GM18517 (cell line): ENCODE results near the gene ZNF497.
"Not testable (repeated sequence)": the region's sequence is repeated elsewhere in the genome, so short reads cannot be mapped to it uniquely, and the experiment has no call there.

Source experiments
- ATAC-seq: cut with Tn5 transposase; IDR thresholded peaks from one replicate; pipeline ENCODE4 v1.9.1; 2021; ENCODE audit warnings: mild to moderate bottlenecking, moderate library complexity; ENCODE audit not compliant: unreplicated experiment

ZNF497 gene

DNA sequence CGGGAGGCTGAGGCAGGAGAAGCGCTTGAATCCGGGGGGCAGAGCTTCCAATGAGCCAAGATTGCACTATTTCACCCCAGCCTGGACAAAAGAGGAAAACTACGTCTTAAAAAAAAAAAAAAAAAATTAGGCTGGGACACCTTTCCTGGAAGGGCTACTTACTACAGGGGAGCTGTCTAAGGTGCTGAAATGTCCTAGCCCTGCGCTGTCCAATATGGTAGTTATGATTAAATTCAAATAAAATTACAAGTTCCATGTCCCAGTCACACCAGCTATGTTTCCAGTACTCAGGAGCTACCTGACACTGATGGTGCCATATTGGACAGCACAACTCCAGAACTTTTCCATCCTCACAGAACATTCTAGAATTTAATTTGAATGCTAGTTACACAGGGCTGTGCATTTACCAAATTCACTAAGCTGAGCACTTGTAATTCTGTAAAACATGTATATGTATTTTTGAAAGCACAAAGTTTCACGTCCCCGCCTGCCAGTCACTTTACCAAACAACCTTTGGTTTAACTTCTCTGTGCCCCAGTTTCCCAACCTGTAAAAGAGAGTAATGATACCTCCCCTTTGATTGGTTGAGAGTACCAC lies 45.0 kb downstream of the ZNF497 start:
- no peak for ATAC-seq

DNA sequence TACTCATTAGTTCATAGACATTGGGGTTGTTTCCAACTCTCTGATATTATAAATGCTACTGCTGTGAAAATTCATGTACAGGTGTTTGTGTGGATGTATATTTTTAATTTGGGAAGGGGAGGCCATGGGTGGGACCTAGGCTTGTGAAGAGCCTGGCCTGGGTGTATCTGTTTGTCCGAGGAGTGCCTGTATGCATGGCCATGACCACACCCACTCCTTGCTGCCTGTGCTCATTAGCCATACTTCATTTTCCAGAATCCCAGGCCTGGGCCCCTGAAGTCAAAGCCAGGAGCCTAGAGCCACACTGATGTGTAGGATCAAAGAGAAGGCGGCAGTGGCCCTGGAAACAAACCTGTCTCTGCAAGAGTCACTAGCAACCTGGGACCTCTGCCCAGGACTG lies 47.0 kb downstream of the ZNF497 start:
- no peak for ATAC-seq

DNA sequence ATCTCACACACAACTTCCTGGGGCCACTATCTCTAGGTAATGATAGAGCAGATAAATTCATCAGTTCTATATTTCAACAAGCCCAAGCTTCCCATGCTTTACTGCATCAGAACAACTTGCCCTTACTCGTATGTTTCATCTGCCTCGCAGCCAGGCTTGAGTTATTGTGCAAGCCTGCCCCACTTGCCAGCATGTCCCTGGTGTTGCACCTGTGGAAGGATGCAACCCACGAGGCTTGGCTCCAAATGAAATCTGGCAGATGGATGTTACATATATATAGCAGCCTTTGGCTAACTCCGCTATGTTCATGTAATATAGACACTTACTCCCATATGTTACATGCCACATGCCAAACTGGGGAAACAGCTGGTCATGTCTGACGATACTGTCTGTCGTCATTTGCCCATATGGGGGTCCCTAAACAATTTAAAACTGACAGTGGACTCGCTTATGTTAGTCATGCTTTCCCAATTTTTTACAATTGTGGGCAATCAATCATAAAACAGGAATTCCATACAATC lies 51.1 kb downstream of the ZNF497 start:
- no peak for ATAC-seq

DNA sequence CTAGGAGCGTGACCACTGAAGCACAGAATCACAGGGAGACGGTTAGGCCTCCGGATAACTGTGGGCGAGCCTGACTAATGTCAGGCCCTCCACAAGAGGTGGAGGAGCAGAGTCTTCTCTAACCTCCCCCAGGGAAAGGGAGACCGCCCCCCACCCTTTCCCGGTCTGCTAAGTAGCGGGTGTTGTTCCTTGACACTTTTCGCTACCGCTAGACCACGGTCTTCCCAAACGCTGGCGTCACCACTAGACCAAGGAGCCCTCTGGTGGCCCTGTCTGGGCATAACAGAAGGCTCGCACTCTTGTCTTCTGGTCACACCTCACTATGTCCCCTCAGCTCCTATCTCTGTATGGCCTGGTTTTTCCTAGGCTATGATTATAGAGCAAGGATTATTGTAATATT lies 51.9 kb downstream of the ZNF497 start:
- ATAC-seq: not testable (repeated sequence)

DNA sequence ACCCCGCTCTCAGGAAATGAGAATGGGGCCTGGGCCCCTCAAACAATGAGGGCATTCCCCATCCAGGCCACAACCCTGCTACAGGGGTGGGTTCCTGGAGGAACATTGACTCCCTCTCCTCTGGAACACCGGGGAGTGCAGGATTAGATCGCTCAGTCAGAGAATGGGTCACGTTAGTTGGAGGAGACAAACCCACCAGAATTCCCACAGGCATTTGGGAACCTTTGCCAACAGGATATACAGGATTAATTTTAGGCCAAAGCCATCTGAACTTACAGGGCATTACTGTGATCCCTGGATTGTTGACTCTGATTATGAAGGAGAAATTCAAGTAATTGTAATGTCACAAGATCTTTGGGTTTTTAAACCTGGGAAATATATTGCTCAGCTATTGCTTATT lies 54.8 kb downstream of the ZNF497 start:
- no peak for ATAC-seq

DNA sequence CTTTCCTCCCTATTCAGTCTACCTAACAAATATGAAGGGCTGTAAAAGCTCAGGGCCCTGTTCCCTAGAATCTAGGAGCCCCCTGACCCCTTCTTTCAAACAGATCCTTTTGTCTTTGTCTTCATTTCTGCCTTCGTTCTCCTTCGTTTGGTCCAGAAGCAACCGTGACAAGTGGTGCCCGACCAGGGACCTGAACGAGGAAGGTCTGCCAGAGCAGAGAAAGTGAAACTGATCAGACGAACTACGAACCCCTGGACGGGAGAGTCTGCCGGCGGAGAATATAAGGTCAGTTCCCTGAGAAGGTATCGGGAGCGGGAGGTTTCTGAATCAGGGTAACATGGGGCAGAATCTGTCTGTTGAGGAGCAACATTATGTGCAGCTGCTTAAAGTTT lies 56.6 kb downstream of the ZNF497 start:
- no peak for ATAC-seq

DNA sequence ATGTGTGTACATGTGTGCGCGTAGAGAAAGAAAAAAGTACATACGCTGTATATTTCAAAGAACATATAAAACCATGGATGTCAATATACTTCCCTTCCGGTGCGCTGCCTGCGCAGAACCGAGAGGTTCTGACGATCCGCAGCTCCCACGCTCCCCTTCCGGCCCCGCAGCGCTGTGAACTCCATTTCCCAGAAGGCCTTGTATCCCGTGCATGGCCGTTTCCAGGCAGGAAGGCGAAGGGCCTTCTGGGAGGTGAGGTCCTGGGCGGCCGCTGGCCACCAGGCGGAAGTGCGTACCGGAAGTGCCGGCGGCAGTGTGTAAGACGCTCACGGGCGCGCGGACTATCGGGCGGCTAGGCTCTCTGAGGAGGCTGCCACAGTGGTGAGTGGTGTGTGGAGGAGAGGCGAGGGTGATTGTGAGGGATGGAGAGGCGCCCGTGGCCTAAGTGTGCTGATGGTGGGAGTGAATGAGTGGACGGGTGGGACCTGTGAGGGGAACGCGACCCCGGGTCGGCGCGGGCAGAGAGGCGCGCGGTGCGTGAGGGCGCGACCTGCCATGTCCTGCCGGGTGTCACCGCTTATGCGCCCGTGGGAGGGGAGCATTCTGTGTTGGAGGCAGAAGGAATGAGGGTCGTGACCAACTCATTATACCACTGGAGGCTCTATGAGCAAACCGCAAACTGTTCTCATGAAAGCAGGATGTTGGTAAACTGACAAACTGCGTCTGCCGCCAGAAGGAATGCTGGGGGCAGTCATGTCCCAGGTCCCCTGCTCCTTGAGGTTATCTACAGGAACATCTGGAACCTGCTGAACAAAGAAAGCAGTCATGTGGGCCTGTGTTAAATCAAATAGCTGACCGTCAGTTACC lies 57.3 kb downstream of the ZNF497 start, which contains the start of gene ERVK3-1:
Gene ERVK3-1 (plus strand): TSS at position 313 of the 867 bp plus-strand sequence. CDS start 6,792 bp downstream, outside the sequence.
- ATAC-seq: peak; percentile 92

DNA sequence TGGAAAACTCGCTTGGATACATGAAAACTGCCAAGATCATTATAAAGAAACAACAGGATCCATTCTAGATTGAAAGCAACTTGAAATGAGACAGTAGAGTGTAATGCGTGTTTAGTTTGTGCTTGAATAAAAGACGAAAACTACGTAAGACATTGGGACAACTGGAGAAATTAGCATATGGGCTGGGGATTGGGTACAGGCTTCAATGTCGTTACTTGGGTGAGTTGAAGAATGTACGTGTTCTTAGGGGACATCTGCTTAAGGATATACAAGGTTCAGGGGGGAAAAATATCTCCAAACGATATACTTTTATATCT lies 57.8 kb downstream of the ZNF497 start:
- ATAC-seq: no peak
